Gastrocnemius medialis (tissue), 4 donors: ENCODE measurements around the gene OSBPL2.

Source experiments
- CTCF ChIP-seq, 5 experiments: fragments of 450-650 bp in 3 of 5; fragments of 200-600 bp in 2 of 5; sonication (generic) in 2 of 5; IDR thresholded peaks in 4 of 5; conservative IDR thresholded peaks in 1 of 5; 1 replicate in 4 of 5; 2 replicates in 1 of 5; pipeline ENCODE4 v1.5.1; 2016 to 2019; ENCODE audit warnings: antibody characterized with exemption in 5 of 5, mild to moderate bottlenecking in 3 of 5, moderate library complexity in 3 of 5
- POLR2A ChIP-seq, 2 donors: fragments of 450-650 bp; IDR thresholded peaks; one replicate each; pipeline ENCODE4 v1.6.1; 2017; ENCODE audit warnings: antibody characterized with exemption in 2 of 2, mild to moderate bottlenecking in 2 of 2, moderate library complexity in 2 of 2

GRCh38 chr20:62238569-62239277, 402 bp downstream of the OSBPL2 start:
- TF ChIP-seq CTCF (IDR thresholded peaks at IDR 0.05 in 4 of 5, conservative IDR thresholded peaks at IDR 0.05 in 1 of 5) (peak in 1 of 5 experiments; percentile 10), POLR2A (IDR thresholded peaks at IDR 0.05) (no peak)
